ENCODE results near the gene DEDD. TPM values are rescaled to one million over a fixed set of nuclear protein-coding genes. Genes with fewer than 3 reads are reported as not detected.
A peak's percentile ranks its signal among the peaks of the same experiment; 100 is the strongest.

DEDD gene
- total and polyA plus RNA-seq, 2 donors (not counting 1 experiment from before 2014, with no cell fraction given), result 35.9 to 40.8 TPM

GRCh38 chr1:161127649-161128048 is 4.8 kb downstream of the DEDD start:
- H3K36me3 ChIP-seq (replicated peaks in 1 of 2; ENCODE audit: control extremely low read depth in 1 of 2, control insufficient read depth in 1 of 2, extremely low read depth in 1 of 2, insufficient read depth in 2 of 2, low read length in 1 of 2), result peaks cover 2 to 61% of the 10 kb centered on the region in 2 experiments
- H3K27me3 Mint-ChIP-seq, result no peaks in the 10 kb centered on the region
- intact Hi-C loops (cut with micrococcal nuclease), result no loop called here
- no peak overlapping the region for H3K4me3 Mint-ChIP-seq
- H3K4me2 ChIP-seq (replicated peaks; ENCODE audit: low read depth, low read length, poor library complexity, severe bottlenecking), result no peak overlapping the region
- peaks cover 38% of the 10 kb centered on the region for H3K4me1 Mint-ChIP-seq
- H3K9me3 ChIP-seq (ENCODE audit: control extremely low read depth in 1 of 3, control insufficient read depth in 2 of 3, insufficient read depth in 1 of 3, low read length in 2 of 3), result no peaks in the 10 kb centered on the region
- DNase-seq (no peak), ATAC-seq (ENCODE audit: low read depth) (no peak)
- ChIA-PET CTCF (interaction anchor here (0.6 to 2.2 kb wide), 5 partner anchors 10 to 1967 kb away, joined by 3 to 9 read pairs (median 3); partner anchors contain the start of gene KLHDC9), POLR2A (interaction anchor here (0.5 kb wide), 1 partner anchor 69 kb away, joined by 5 read pairs; no protein-coding TSS in a partner anchor)
- peak overlapping the region in 1 of 2 donors; percentile 17 for H3K27ac ChIP-seq (ENCODE audit: low read length in 2 of 2)
- H3K27me3 ChIP-seq (replicated peaks in 1 of 4; ENCODE audit: control extremely low read depth in 1 of 4, control insufficient read depth in 3 of 4, insufficient read depth in 4 of 4, low read length in 3 of 4), result no peaks in the 10 kb centered on the region
- no peak overlapping the region for H3K9ac ChIP-seq (ENCODE audit: low read length)
- no peak overlapping the region for H2AFZ ChIP-seq (ENCODE audit: insufficient read depth, low read depth, low read length, poor library complexity, severe bottlenecking)
- peaks cover 10 to 16% of the 10 kb centered on the region in 2 donors for H3K4me1 ChIP-seq (ENCODE audit: control insufficient read depth in 2 of 2, insufficient read depth in 2 of 2, low read length in 2 of 2)
- WGBS (ENCODE audit: insufficient coverage), result no CpG with 5 or more reads among the region's 2 CpGs
- H3K4me3 ChIP-seq (ENCODE audit: control extremely low read depth in 1 of 5, extremely low read depth in 1 of 5, insufficient read depth in 1 of 5, low read depth in 2 of 5, low read length in 4 of 5), result no peak overlapping the region
- no peaks in the 10 kb centered on the region for H3K9me3 Mint-ChIP-seq (ENCODE audit: insufficient read depth)
- TF ChIP-seq CTCF (IDR thresholded peaks at IDR 0.05) (no peak), EZH2 (IDR thresholded peaks at IDR 0.05; ENCODE audit: borderline replicate concordance, insufficient read depth, low read depth, low read length, poor library complexity, severe bottlenecking) (no peak)
- peaks cover 29% of the 10 kb centered on the region for H3K79me2 ChIP-seq (ENCODE audit: control insufficient read depth, insufficient read depth, low read length)
- no peaks in the 10 kb centered on the region for H4K20me1 ChIP-seq (ENCODE audit: control insufficient read depth, insufficient read depth, low read length, poor library complexity, severe bottlenecking)
- H3K27ac Mint-ChIP-seq, result no peak overlapping the region

GRCh38 chr1:161122967-161123366 is 9.5 kb downstream of the DEDD start:
- TF ChIP-seq CTCF (IDR thresholded peaks at IDR 0.05) (no peak), EZH2 (IDR thresholded peaks at IDR 0.05; ENCODE audit: borderline replicate concordance, insufficient read depth, low read depth, low read length, poor library complexity, severe bottlenecking) (no peak)
- Histone ChIP-seq H3K27me3 (replicated peaks in 1 of 4; ENCODE audit: control extremely low read depth in 1 of 4, control insufficient read depth in 3 of 4, insufficient read depth in 4 of 4, low read length in 3 of 4) (no peaks in the 10 kb centered on the region), H3K4me1 (ENCODE audit: control insufficient read depth in 2 of 2, insufficient read depth in 2 of 2, low read length in 2 of 2) (peaks cover 30 to 36% of the 10 kb centered on the region in 2 donors), H3K4me3 (ENCODE audit: control extremely low read depth in 1 of 5, extremely low read depth in 1 of 5, insufficient read depth in 1 of 5, low read depth in 2 of 5, low read length in 4 of 5) (no peak overlapping the region), H3K36me3 (replicated peaks in 1 of 2; ENCODE audit: control extremely low read depth in 1 of 2, control insufficient read depth in 1 of 2, extremely low read depth in 1 of 2, insufficient read depth in 2 of 2, low read length in 1 of 2) (peaks cover 2 to 62% of the 10 kb centered on the region in 2 experiments), H3K27ac (ENCODE audit: low read length in 2 of 2) (peak overlapping the region in 1 of 2 donors; percentile 5), H3K4me2 (replicated peaks; ENCODE audit: low read depth, low read length, poor library complexity, severe bottlenecking) (no peak overlapping the region), H3K9me3 (ENCODE audit: control extremely low read depth in 1 of 3, control insufficient read depth in 2 of 3, insufficient read depth in 1 of 3, low read length in 2 of 3) (no peaks in the 10 kb centered on the region), H3K79me2 (ENCODE audit: control insufficient read depth, insufficient read depth, low read length) (peaks cover 45% of the 10 kb centered on the region), H4K20me1 (ENCODE audit: control insufficient read depth, insufficient read depth, low read length, poor library complexity, severe bottlenecking) (no peaks in the 10 kb centered on the region), H3K9ac (ENCODE audit: low read length) (no peak overlapping the region), H2AFZ (ENCODE audit: insufficient read depth, low read depth, low read length, poor library complexity, severe bottlenecking) (no peak overlapping the region)
- POLR2A ChIA-PET, result interaction anchor here (0.7 kb wide), 1 partner anchor 27 kb away, joined by 7 read pairs; no protein-coding TSS in a partner anchor
- intact Hi-C loops (cut with micrococcal nuclease), result no loop called here
- 98% methylated on average over 6 of the region's 6 CpGs for WGBS (ENCODE audit: insufficient coverage)
- DNase-seq (no peak), ATAC-seq (ENCODE audit: low read depth) (no peak)
- Mint-ChIP-seq H3K9me3 (ENCODE audit: insufficient read depth) (no peaks in the 10 kb centered on the region), H3K27me3 (no peaks in the 10 kb centered on the region), H3K27ac (peak overlapping the region; percentile 64), H3K4me3 (no peak overlapping the region), H3K4me1 (peaks cover 48% of the 10 kb centered on the region)
- CTCF ChIA-PET, result no interaction called here
